IMR-90 (cell line): ENCODE data around the gene TAPT1. TPM values are rescaled to one million over a fixed set of nuclear protein-coding genes. Genes with fewer than 3 reads are reported as not detected.

ENCODE experiments used
- ATAC-seq: fragments of 200-7000 bp; cut with Tn5 transposase; 2 replicates; pipeline ENCODE4 v1.9.1; 2020; ENCODE audit warnings: low read depth, mild to moderate bottlenecking, moderate library complexity
- BruUV-seq: library from RNA; stranded (reverse); fragments of 400-500 nt; replicated peaks from 2 replicates; lab custom pipeline; 2021; lab: Mats Ljungman, UMichigan
- CTCF ChIA-PET: fragments of 300-600 bp; formaldehyde crosslinking; extraction: SDS; loops from one replicate; lab custom pipeline; 2021; ENCODE audit warnings: antibody characterized with exemption; lab: Yijun Ruan, JAX
- POLR2A ChIA-PET: fragments of 300-600 bp; sonication (Branson Sonifier 250); formaldehyde crosslinking; loops from one replicate; lab custom pipeline; 2022; ENCODE audit warnings: antibody characterized with exemption; ENCODE audit not compliant: unreplicated experiment; lab: Charles Lee
- DNase-seq: peaks from one replicate; pipeline ENCODE4 v3.0.0; 2013
- H2AFZ ChIP-seq: replicated peaks from 2 replicates; pipeline ENCODE3; 2013; ENCODE audit warnings: low read length, mild to moderate bottlenecking; ENCODE audit not compliant: poor library complexity
- H2AK5ac ChIP-seq: 2 replicates; pipeline ENCODE4 v1.6.1; 2013; ENCODE audit warnings: low read depth, low read length, inconsistent platforms
- H2AK9ac ChIP-seq: replicated peaks from 2 replicates; pipeline ENCODE3; 2013; ENCODE audit warnings: mild to moderate bottlenecking, low read depth, low read length, moderate library complexity; ENCODE audit not compliant: poor library complexity
- H2BK120ac ChIP-seq: 2 replicates; pipeline ENCODE4 v1.6.1; 2013; ENCODE audit warnings: low read depth, low read length, inconsistent platforms
- H2BK15ac ChIP-seq: 3 replicates; pipeline ENCODE4 v1.6.1; 2013; ENCODE audit warnings: low read depth, low read length, inconsistent platforms
- H2BK20ac ChIP-seq: 2 replicates; pipeline ENCODE4 v1.6.1; 2013; ENCODE audit warnings: low read depth, mild to moderate bottlenecking, inconsistent platforms, low read length, moderate library complexity
- H2BK5ac ChIP-seq: 2 replicates; pipeline ENCODE4 v1.6.1; 2013; ENCODE audit warnings: mild to moderate bottlenecking, low read depth, low read length, inconsistent platforms; ENCODE audit not compliant: poor library complexity, severe bottlenecking
- H3K14ac ChIP-seq: replicated peaks from 2 replicates; pipeline ENCODE4 v1.6.1; 2013; ENCODE audit warnings: low read depth, low read length, inconsistent platforms
- H3K18ac ChIP-seq: 2 replicates; pipeline ENCODE4 v1.6.1; 2013; ENCODE audit warnings: low read depth, low read length, control low read depth
- H3K23ac ChIP-seq: 2 replicates; pipeline ENCODE4 v1.6.1; 2013; ENCODE audit warnings: low read depth, low read length, inconsistent platforms
- H3K27ac ChIP-seq: 2 replicates; pipeline ENCODE4 v1.5.1; 2013; ENCODE audit warnings: mild to moderate bottlenecking, control low read depth, low read length; ENCODE audit not compliant: insufficient read depth
- H3K27me3 ChIP-seq: 2 replicates; pipeline ENCODE4 v1.6.1; 2013; ENCODE audit warnings: low read length; ENCODE audit not compliant: control insufficient read depth, insufficient read depth
- H3K36me3 ChIP-seq: 2 replicates; pipeline ENCODE4 v1.6.1; 2013; ENCODE audit warnings: low read length, mixed read lengths; ENCODE audit not compliant: control insufficient read depth, insufficient read depth
- H3K4ac ChIP-seq: 2 replicates; pipeline ENCODE4 v1.6.1; 2013; ENCODE audit warnings: low read depth, low read length, inconsistent platforms
- H3K4me1 ChIP-seq: 2 replicates; pipeline ENCODE4 v1.6.1; 2013; ENCODE audit warnings: low read length, mixed read lengths; ENCODE audit not compliant: control insufficient read depth, insufficient read depth
- H3K4me2 ChIP-seq: 2 replicates; pipeline ENCODE4 v1.6.1; 2013; ENCODE audit warnings: low read depth, mild to moderate bottlenecking, control low read depth, low read length, moderate library complexity
- H3K4me3 ChIP-seq: 2 replicates; pipeline ENCODE4 v1.5.1; 2013; ENCODE audit warnings: low read depth, mild to moderate bottlenecking, control low read depth, low read length, moderate library complexity; ENCODE audit not compliant: insufficient read depth
- H3K56ac ChIP-seq: 2 replicates; pipeline ENCODE4 v1.6.1; 2013; ENCODE audit warnings: low read length, inconsistent platforms; ENCODE audit not compliant: insufficient read depth; ENCODE audit errors: extremely low read depth
- H3K79me1 ChIP-seq, 2 experiments: 2 replicates each; pipeline ENCODE4 v1.6.1; 2013; ENCODE audit warnings: low read length in 2 of 2, inconsistent platforms in 1 of 2, low read depth in 1 of 2
- H3K9ac ChIP-seq: 2 replicates; pipeline ENCODE4 v1.6.1; 2013; ENCODE audit warnings: low read depth, low read length, control low read depth
- H3K9me1 ChIP-seq: 2 replicates; pipeline ENCODE4 v1.6.1; 2013; ENCODE audit warnings: low read length, inconsistent platforms; ENCODE audit not compliant: insufficient read depth
- H3K9me3 ChIP-seq: 2 replicates; pipeline ENCODE4 v1.6.1; 2013; ENCODE audit warnings: low read length; ENCODE audit not compliant: control insufficient read depth, insufficient read depth
- H4K20me1 ChIP-seq: 2 replicates; pipeline ENCODE4 v1.6.1; 2013; ENCODE audit warnings: low read length, inconsistent platforms; ENCODE audit not compliant: insufficient read depth
- H4K5ac ChIP-seq: 2 replicates; pipeline ENCODE4 v1.6.1; 2013; ENCODE audit warnings: mild to moderate bottlenecking, low read depth, low read length, control low read depth
- H4K8ac ChIP-seq, 2 experiments: 2 replicates each; pipeline ENCODE4 v1.6.1; 2013; ENCODE audit warnings: low read depth in 2 of 2, low read length in 2 of 2, control low read depth in 1 of 2, inconsistent platforms in 1 of 2
- H4K91ac ChIP-seq: 2 replicates; pipeline ENCODE4 v1.6.1; 2013; ENCODE audit warnings: low read depth, low read length, inconsistent platforms; ENCODE audit not compliant: insufficient read depth
- BHLHE40 ChIP-seq: fragments of 150-350 bp; IDR thresholded peaks from 2 replicates; pipeline ENCODE4 v1.6.1; 2016; ENCODE audit warnings: mild to moderate bottlenecking, low read depth, low read length
- CEBPB ChIP-seq: IDR thresholded peaks from 2 replicates; pipeline ENCODE4 v1.6.1; 2012; ENCODE audit warnings: low read depth, low read length, improper control_type of control experiment
- CHD1 ChIP-seq: IDR thresholded peaks from 2 replicates; pipeline ENCODE4 v1.6.1; 2012; ENCODE audit warnings: low read depth, low read length, improper control_type of control experiment
- FOS ChIP-seq: fragments of 150-350 bp; IDR thresholded peaks from 2 replicates; pipeline ENCODE4 v1.6.1; 2016; ENCODE audit warnings: low read depth, low read length
- MAFK ChIP-seq: IDR thresholded peaks from 2 replicates; pipeline ENCODE4 v1.6.1; 2012; ENCODE audit warnings: low read depth, low read length, improper control_type of control experiment
- MAZ ChIP-seq: IDR thresholded peaks from 2 replicates; pipeline ENCODE4 v1.6.1; 2012; ENCODE audit warnings: low read depth, mild to moderate bottlenecking, low read length, improper control_type of control experiment, moderate library complexity, borderline replicate concordance
- MXI1 ChIP-seq: IDR thresholded peaks from 2 replicates; pipeline ENCODE4 v1.6.1; 2012; ENCODE audit warnings: low read depth, mild to moderate bottlenecking, low read length, moderate library complexity, borderline replicate concordance
- NFE2L2 ChIP-seq: fragments of 150-350 bp; IDR thresholded peaks from 2 replicates; pipeline ENCODE4 v1.6.1; 2016; ENCODE audit warnings: low read depth, mild to moderate bottlenecking, low read length
- POLR2A ChIP-seq: IDR thresholded peaks from 2 replicates; pipeline ENCODE4 v1.6.1; 2012; ENCODE audit warnings: mild to moderate bottlenecking, low read depth, low read length
- RAD21 ChIP-seq: IDR thresholded peaks from 2 replicates; pipeline ENCODE4 v1.6.1; 2012; ENCODE audit warnings: low read length, improper control_type of control experiment
- RCOR1 ChIP-seq: IDR thresholded peaks from 2 replicates; pipeline ENCODE4 v1.6.1; 2012; ENCODE audit warnings: mild to moderate bottlenecking, low read length, improper control_type of control experiment; ENCODE audit not compliant: insufficient replicate concordance
- RFX5 ChIP-seq: IDR thresholded peaks from 2 replicates; pipeline ENCODE4 v1.8.0; 2012; ENCODE audit warnings: low read depth, mild to moderate bottlenecking, low read length, moderate library complexity
- SMC3 ChIP-seq: fragments of 150-350 bp; IDR thresholded peaks from 2 replicates; pipeline ENCODE4 v1.6.1; 2016; ENCODE audit warnings: low read depth, mild to moderate bottlenecking, antibody characterized with exemption, low read length, moderate library complexity
- WGBS, 2 experiments: methylation state at CpG; one replicate each; pipeline versions ENCODE4 v1.1.5 to v1.1.7; 2013; ENCODE audit warnings: missing lambda C conversion rate in 2 of 2; ENCODE audit not compliant: insufficient read length in 1 of 2; ENCODE audit errors: extremely low coverage in 2 of 2; 5-methylcytosine and 5-hydroxymethylcytosine counted together
- dilution Hi-C: fragments of 300-500 bp; cut with HindIII; formaldehyde crosslinking; loops from one replicate; pipeline ENCODE4 v1.14.3; 2018; ENCODE audit warnings: low sequenced_read_pairs; ENCODE audit not compliant: unreplicated experiment
- in situ Hi-C: fragments of 300-500 bp; cut with MboI; formaldehyde crosslinking; loops from 3 replicates; pipeline ENCODE4 v1.14.3; 2019; ENCODE audit warnings: low sequenced_read_pairs, inconsistent platforms, mixed read lengths
- intact Hi-C: fragments of 100-400 bp; cut with micrococcal nuclease; formaldehyde crosslinking; loops from 2 replicates; pipeline ENCODE4 v1.10.0; 2022
- polyA plus RNA-seq, 3 experiments: library from polyadenylated mRNA; depleted of rRNA; stranded (reverse); fragments of >200 nt; gene quantifications; 2 replicates each; pipeline ENCODE4 v1.2.3, GENCODE V29; 2012; ENCODE audit warnings: low replicate concordance in 1 of 3
- total RNA-seq: library from RNA; depleted of rRNA; stranded (reverse); fragments of >200 nt; gene quantifications from 2 replicates; pipeline ENCODE4 v1.2.3, GENCODE V29; 2012
- TF ChIP-seq, protein P1 (sequence below): conservative IDR thresholded peaks from 2 replicates; pipeline ENCODE4 v1.5.1; 2012; ENCODE audit warnings: mild to moderate bottlenecking, low read depth, low read length, improper control_type of control experiment
- TF ChIP-seq, protein P2 (sequence below): fragments of 150-350 bp; IDR thresholded peaks from 2 replicates; pipeline ENCODE4 v1.6.1; 2016; ENCODE audit warnings: low read depth, mild to moderate bottlenecking, low read length, moderate library complexity, borderline replicate concordance
- TF ChIP-seq, protein P3 (sequence below): fragments of 150-350 bp; IDR thresholded peaks from 2 replicates; pipeline ENCODE4 v1.6.1; 2017; ENCODE audit warnings: mild to moderate bottlenecking, antibody characterized with exemption, low read length, low read depth

The TAPT1 gene
- total and polyA plus RNA-seq, 2 of the 4 experiments (the other 2 are of a cell fraction), result 5.6 to 12.2 TPM

DNA sequence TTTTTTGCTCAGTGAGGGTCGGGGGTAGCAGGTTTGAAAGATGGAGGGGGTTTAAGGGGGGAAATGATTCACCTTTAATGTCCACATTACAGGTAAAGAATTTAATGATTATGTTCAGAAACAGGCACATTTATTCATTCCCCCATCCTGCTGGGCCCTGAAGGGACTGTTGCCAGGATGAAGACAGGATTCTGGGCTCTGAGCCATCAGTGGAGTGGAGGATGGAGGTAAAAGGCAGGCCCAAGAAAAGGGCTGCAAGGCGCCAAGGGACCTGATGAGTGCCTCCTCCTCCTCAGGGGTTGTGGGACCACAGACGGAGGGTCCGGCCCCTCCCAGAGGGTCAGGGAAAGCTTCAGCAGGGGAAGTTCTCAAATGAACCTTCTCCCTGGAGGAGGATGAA is 102.0 kb downstream of the TAPT1 start:
- Histone ChIP-seq H3K4me3 (no peak overlapping the region), H2BK5ac (no peak overlapping the region), H3K9me1 (no peaks in the 10 kb centered on the region), H3K23ac (no peak overlapping the region), H3K4me2 (no peak overlapping the region), H3K27ac (no peak overlapping the region), H3K56ac (no peak overlapping the region), H2BK20ac (no peak overlapping the region), H2BK15ac (no peak overlapping the region), H3K36me3 (no peaks in the 10 kb centered on the region), H2AK9ac (no peak overlapping the region), H3K4ac (no peak overlapping the region), H3K18ac (no peak overlapping the region), H4K8ac (no peak overlapping the region), H3K14ac (no peak overlapping the region), H3K4me1 (no peaks in the 10 kb centered on the region), H3K9me3 (no peaks in the 10 kb centered on the region), H4K20me1 (no peaks in the 10 kb centered on the region), H3K79me1 (no peaks in the 10 kb centered on the region), H2AK5ac (no peak overlapping the region), H3K9ac (no peak overlapping the region), H2AFZ (no peak overlapping the region), H3K27me3 (peaks cover 39% of the 10 kb centered on the region), H4K5ac (no peak overlapping the region), H2BK120ac (no peak overlapping the region), H4K91ac (no peak overlapping the region)
- no CpG with 5 or more reads among the region's 4 CpGs for WGBS, 2 experiments
- intact Hi-C loops (no loop called here), dilution Hi-C loops (no loop called here), in situ Hi-C loops (no loop called here)
- DNase-seq, result no peak
- POLR2A ChIA-PET, result no interaction called here
- ATAC-seq, result no peak
- TF ChIP-seq NFE2L2, result no peak
- no peak for TF ChIP-seq MAFK
- no peak for TF ChIP-seq SMC3
- TF ChIP-seq POLR2A, result no peak
- no peak for TF ChIP-seq FOS
- TF ChIP-seq CEBPB, result no peak
- TF ChIP-seq, protein P1, sequence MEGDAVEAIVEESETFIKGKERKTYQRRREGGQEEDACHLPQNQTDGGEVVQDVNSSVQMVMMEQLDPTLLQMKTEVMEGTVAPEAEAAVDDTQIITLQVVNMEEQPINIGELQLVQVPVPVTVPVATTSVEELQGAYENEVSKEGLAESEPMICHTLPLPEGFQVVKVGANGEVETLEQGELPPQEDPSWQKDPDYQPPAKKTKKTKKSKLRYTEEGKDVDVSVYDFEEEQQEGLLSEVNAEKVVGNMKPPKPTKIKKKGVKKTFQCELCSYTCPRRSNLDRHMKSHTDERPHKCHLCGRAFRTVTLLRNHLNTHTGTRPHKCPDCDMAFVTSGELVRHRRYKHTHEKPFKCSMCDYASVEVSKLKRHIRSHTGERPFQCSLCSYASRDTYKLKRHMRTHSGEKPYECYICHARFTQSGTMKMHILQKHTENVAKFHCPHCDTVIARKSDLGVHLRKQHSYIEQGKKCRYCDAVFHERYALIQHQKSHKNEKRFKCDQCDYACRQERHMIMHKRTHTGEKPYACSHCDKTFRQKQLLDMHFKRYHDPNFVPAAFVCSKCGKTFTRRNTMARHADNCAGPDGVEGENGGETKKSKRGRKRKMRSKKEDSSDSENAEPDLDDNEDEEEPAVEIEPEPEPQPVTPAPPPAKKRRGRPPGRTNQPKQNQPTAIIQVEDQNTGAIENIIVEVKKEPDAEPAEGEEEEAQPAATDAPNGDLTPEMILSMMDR, result no peak
- TF ChIP-seq, protein P2, sequence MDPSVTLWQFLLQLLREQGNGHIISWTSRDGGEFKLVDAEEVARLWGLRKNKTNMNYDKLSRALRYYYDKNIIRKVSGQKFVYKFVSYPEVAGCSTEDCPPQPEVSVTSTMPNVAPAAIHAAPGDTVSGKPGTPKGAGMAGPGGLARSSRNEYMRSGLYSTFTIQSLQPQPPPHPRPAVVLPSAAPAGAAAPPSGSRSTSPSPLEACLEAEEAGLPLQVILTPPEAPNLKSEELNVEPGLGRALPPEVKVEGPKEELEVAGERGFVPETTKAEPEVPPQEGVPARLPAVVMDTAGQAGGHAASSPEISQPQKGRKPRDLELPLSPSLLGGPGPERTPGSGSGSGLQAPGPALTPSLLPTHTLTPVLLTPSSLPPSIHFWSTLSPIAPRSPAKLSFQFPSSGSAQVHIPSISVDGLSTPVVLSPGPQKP, result no peak
- TF ChIP-seq RFX5, result no peak
- no peak for TF ChIP-seq BHLHE40
- TF ChIP-seq RCOR1, result no peak
- no peak for TF ChIP-seq CHD1
- TF ChIP-seq MXI1, result no peak
- no peak for TF ChIP-seq MAZ
- TF ChIP-seq RAD21, result no peak
- TF ChIP-seq, protein P3, sequence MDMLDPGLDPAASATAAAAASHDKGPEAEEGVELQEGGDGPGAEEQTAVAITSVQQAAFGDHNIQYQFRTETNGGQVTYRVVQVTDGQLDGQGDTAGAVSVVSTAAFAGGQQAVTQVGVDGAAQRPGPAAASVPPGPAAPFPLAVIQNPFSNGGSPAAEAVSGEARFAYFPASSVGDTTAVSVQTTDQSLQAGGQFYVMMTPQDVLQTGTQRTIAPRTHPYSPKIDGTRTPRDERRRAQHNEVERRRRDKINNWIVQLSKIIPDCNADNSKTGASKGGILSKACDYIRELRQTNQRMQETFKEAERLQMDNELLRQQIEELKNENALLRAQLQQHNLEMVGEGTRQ, result no peak
- BruUV-seq, result no TSS peak
- CTCF ChIA-PET, result no interaction called here
